Activated CD4-positive, alpha-beta T cell treated with anti-CD3 and anti-CD28 coated beads, Interleukin-2, amount 50 U/mL, for 1 hour (primary cell): Measurements from ENCODE around the gene MPDZ.

Experiments
- DNase-seq: peaks from one replicate; pipeline ENCODE4 v3.0.0-alpha.2; 2020

The MPDZ gene

GRCh38 chr9:13174906-13175639 is 104.4 kb downstream of the MPDZ start:
- no peak for DNase-seq

DNA sequence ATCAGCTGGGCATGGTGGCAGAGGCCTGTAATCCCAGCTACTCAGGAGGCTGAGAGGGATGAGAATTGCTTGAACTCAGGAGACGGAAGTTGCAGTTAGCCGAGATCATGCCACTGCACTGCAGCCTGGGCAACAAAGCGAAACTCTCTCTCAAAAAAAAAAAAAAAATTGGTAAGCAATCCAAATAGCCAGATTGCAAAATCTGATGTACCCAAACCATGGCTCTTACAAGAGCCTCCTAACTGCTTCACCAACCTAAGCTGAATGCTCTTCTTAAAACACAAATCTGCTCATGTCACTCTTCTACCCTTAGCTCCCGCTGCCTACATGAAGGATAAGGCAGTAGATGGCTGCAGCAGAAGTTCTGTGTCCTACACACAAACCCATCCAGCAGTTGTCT is 105.9 kb downstream of the MPDZ start:
- DNase-seq = no peak

- DNase-seq = no peak
These were observed 108.2 kb downstream of the MPDZ start for GRCh38 chr9:13171261-13171660.

GRCh38 chr9:13166996-13167395 is 112.5 kb downstream of the MPDZ start:
- no peak for DNase-seq

DNA sequence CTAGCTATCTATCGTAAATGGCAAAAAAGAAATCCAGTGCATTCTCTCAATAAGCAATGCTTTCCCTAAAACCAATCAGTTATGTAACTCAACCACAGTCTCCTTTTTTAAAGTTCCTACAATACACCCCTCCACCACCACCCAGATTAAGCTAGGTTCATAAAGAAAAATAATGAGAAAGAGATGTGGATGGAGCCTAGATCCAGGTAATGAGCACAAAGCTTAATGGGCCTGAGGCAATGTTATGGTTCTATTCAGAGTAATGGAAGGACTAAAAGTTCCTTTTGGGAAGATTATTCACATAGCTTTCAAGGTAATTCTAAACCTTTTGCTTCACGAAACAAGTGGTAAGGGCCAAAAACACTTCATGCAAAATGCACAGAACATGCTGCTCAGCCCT is 113.5 kb downstream of the MPDZ start:
- no peak for DNase-seq

GRCh38 chr9:13165236-13165945 is 114.1 kb downstream of the MPDZ start:
- DNase-seq = no peak

GRCh38 chr9:13163946-13164345 is 115.5 kb downstream of the MPDZ start:
- no peak for DNase-seq

GRCh38 chr9:13163287-13163686 is 116.2 kb downstream of the MPDZ start:
- no peak for DNase-seq

DNA sequence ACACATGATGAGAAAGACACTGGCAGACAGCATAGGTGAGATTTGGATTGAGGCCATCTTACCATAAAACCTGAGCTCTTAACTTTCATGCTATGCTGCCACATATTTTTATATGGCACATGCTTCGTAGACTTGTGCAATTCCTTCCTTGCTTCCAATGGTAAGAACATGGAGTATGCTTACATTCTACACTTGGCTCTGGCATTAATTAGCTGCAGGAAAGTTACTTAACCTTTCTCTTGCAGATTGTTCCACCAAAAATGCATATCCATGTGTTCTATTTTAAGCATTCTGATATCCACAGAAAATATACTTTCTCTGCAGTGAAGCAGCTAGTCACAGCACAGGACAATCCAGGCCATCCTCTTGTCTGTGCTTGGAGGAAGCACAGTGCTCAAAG is 119.4 kb downstream of the MPDZ start:
- DNase-seq = no peak

DNA sequence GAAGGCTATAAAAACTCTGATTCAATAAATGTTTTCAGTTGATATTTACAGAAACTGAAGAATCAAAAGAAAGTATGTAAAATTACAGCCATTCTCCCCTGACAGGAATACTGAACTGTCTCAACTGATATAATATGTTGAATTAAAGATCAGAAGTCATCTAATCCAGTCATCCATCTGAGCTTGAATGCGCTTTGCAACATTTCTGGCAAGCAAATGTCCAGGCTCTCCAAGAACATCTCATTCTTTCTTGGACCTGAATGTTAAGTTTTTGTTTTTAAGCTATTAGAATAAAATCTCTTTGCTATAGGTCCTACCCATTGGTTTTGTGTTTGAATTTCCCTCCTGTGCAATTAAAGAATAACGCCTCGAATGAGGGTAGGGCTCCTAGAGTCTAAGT is 120.5 kb downstream of the MPDZ start:
- no peak for DNase-seq

DNA sequence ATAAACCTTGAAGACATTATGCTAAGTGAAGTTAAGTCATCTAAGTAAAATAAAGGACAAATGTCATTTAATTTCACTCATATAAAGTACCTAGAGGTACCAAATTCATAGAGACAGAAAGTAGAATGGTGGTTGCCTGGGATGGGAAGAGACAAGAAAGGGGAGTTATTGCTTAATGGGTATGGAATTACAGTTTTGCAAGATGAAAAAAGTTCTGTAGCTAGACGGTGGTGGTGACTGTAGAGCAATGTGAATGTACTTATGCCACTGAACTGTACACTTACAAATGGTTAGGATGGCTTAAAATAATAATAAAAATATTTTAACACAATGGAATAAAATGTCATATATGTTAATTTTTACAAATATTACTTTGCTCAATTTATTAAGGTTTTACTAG is 128.0 kb downstream of the MPDZ start:
- no peak for DNase-seq

DNA sequence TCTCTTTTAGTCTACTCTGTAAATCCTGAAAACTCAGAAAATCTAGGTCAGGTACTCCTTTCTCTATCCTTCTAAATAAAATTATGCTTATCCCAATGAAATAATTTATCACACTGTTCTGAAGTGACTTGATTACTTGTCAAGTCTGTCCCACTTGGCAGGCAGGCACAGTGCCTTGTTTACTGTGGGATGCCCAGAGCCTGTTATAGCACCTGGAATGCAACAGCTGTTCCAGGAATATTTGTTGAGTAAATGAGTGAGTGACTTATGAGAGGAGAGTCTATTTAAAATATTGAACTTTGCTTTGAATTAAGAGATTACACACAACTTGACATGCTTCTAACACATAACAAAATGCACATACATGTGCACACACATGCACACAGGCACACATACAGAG is 130.0 kb downstream of the MPDZ start:
- no peak for DNase-seq

- DNase-seq = no peak
These were observed 132.7 kb downstream of the MPDZ start for GRCh38 chr9:13146840-13147239.

DNA sequence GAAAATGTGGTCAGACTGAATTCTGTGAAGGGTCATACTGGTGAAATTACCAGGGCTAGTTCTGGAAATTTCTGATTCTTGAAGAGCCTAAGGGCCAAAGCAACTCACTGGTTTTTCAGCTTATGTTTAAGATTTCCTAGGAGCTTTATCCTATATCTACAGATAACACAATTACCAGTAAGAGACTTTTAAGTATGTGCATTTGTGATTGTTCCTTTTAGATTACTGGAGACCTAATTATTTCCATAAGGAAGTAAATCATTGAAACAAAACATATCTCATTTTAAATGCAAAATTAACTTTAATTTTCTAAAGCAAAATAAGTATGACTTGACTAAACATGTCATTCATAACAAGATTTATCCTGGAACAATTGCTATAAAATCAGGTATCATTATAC is 134.2 kb downstream of the MPDZ start:
- DNase-seq = no peak

DNA sequence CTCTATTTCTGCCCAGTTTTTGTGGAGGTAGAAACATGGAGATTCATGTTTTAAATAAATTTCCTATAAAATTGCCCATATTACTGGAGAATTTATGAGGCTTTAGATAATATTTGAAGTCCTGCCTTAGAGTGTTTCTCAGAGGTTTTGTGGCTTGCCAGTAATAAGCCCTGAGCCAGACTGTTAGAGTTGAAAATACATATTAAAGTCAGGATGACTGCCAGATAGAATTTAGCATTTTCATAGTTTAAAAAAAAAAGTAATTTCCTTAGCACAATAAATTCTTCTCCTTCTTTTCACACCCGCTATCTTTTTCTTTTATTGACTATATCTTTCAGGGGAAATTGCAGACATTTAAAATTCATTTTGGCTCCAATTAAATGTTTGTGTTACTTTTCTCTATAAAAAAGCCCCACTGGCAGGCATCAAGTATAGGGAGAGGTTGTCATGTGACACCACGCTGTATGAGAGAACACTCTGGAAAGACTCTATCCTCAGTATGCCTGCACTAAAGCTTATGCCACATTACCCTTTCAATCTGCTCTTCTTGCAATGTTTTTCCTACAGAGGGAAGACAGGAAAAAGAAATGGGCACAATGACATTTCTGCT is 135.2 kb downstream of the MPDZ start:
- DNase-seq = no peak

- DNase-seq = no peak
These were observed 136.2 kb downstream of the MPDZ start for GRCh38 chr9:13143281-13143680.

DNA sequence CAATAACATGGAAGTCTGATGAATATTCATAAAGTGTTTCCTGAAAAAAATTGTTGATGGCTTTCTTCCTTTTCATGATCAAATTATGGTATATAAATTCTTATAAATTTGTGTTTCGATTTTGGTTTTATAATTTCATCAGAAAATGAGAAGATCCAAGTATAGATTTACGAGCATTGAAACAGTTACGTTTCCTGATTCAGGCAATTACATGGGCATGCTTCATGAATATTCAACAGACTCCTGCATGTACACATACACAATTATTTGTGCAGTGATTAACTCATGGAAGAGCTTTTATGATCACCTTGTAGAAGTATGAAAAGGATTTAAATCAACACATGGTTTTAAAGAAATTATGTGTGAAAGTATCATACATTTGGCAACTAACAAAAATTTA is 136.7 kb downstream of the MPDZ start:
- DNase-seq = no peak

- DNase-seq = no peak
These were observed 137.9 kb downstream of the MPDZ start for GRCh38 chr9:13141629-13142028.

GRCh38 chr9:13140843-13141592 is 138.5 kb downstream of the MPDZ start:
- no peak for DNase-seq

- DNase-seq = no peak
These were observed 139.8 kb downstream of the MPDZ start for GRCh38 chr9:13139641-13140171.

GRCh38 chr9:13137426-13137825 is 142.1 kb downstream of the MPDZ start:
- DNase-seq = no peak

DNA sequence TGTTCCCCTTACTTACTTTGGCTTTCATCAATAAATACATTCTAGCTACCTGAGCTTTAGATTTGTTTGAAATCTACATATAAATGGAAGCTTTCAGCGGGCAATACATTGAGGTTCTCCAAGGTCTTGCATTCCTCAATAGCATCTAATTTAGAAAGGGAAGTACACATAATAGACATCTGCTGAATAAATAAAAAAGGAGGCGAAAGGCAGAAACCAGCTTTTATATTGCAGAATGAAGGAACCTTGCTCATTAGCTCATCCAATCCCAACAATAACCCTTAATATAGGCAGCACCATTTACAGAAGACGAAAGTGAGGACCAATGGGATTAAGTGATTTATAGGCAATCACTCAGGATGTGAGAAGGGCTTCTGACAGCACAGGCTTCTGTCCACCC is 147.5 kb downstream of the MPDZ start:
- DNase-seq = no peak

- DNase-seq = no peak
These were observed 148.1 kb downstream of the MPDZ start for GRCh38 chr9:13131416-13131815.
